Left lung (tissue), 14 donors: ENCODE data around the gene CMTR1. TPM values are rescaled to one million over a fixed set of nuclear protein-coding genes. Genes with fewer than 3 reads are reported as not detected.

Experiments used
- ATAC-seq: fragments of 200-7000 bp; cut with Tn5 transposase; one replicate; pipeline ENCODE4 v1.9.1; 2020; ENCODE audit warnings: moderate library complexity
- DNase-seq, 4 donors: peaks; one replicate each; pipeline ENCODE4 v3.0.0-alpha.2; 2013 to 2020
- H3K27ac ChIP-seq, 2 donors: fragments of 200-600 bp; sonication (generic) in 1 of 2; one replicate each; pipeline versions ENCODE4 v1.5.0 to v1.8.0; 2020 to 2021
- H3K27me3 ChIP-seq, 2 donors: fragments of 200-600 bp; sonication (generic) in 1 of 2; one replicate each; pipeline versions ENCODE4 v1.5.0 to v1.8.0; 2020 to 2021
- H3K36me3 ChIP-seq, 2 donors: fragments of 200-600 bp; sonication (generic) in 1 of 2; one replicate each; pipeline versions ENCODE4 v1.5.0 to v1.8.0; 2020 to 2021
- H3K4me1 ChIP-seq, 2 donors: fragments of 200-600 bp; one replicate each; pipeline ENCODE4 v1.8.0; 2021
- H3K4me3 ChIP-seq, 2 donors: fragments of 200-600 bp; sonication (generic) in 1 of 2; one replicate each; pipeline versions ENCODE4 v1.5.0 to v1.8.0; 2020 to 2021; ENCODE audit warnings: mild to moderate bottlenecking in 1 of 2
- H3K9me3 ChIP-seq, 2 donors: fragments of 200-600 bp; sonication (generic) in 1 of 2; one replicate each; pipeline versions ENCODE4 v1.5.0 to v1.8.0; 2020 to 2021
- intact Hi-C, 2 donors: fragments of 100-400 bp; cut with DNase I; formaldehyde crosslinking; loops; one replicate each; pipeline versions ENCODE4 v1.11.2 to v1.14.2; 2022
- long read RNA-seq, 12 donors: library from polyadenylated mRNA in 2 of 12; unstranded in 2 of 12; transcript quantifications; one replicate each; pipeline ENCODE4 v2.0.0 and lab custom pipeline, GENCODE V29; 2019 to 2026
- polyA plus RNA-seq, 6 donors: library from polyadenylated mRNA; unstranded; fragments of 120-200 nt; gene quantifications; one replicate each; pipeline ENCODE4 v1.2.1, GENCODE V29; 2013; ENCODE audit not compliant: insufficient read length in 6 of 6
- total RNA-seq, 2 donors: library from RNA; stranded (reverse); fragmentation: NEBNext Ultra II Directional; extraction: Animal tissue kit (Norgen Biotek cat#: 25700); gene quantifications; one replicate each; pipeline ENCODE4 v1.2.1, GENCODE V29; 2021
- TF ChIP-seq, protein P1 (sequence below), 2 donors: fragments of 200-600 bp; sonication (generic) in 1 of 2; IDR thresholded peaks; one replicate each; pipeline versions ENCODE4 v1.5.0 to v1.8.0; 2021; ENCODE audit warnings: antibody characterized with exemption in 2 of 2
- donor health status: DM: no; HTN: yes; CAD: no.
- donor health status: DM: no; HTN: no; CAD: no.

The CMTR1 gene, protein sequence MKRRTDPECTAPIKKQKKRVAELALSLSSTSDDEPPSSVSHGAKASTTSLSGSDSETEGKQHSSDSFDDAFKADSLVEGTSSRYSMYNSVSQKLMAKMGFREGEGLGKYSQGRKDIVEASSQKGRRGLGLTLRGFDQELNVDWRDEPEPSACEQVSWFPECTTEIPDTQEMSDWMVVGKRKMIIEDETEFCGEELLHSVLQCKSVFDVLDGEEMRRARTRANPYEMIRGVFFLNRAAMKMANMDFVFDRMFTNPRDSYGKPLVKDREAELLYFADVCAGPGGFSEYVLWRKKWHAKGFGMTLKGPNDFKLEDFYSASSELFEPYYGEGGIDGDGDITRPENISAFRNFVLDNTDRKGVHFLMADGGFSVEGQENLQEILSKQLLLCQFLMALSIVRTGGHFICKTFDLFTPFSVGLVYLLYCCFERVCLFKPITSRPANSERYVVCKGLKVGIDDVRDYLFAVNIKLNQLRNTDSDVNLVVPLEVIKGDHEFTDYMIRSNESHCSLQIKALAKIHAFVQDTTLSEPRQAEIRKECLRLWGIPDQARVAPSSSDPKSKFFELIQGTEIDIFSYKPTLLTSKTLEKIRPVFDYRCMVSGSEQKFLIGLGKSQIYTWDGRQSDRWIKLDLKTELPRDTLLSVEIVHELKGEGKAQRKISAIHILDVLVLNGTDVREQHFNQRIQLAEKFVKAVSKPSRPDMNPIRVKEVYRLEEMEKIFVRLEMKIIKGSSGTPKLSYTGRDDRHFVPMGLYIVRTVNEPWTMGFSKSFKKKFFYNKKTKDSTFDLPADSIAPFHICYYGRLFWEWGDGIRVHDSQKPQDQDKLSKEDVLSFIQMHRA
- 10 to 100 TPM; 36.1 to 36.7 TPM for total RNA-seq
- 10 to 100 TPM; 50.4 to 54.4 (median 51.5) TPM for polyA plus RNA-seq
- long read RNA-seq, donor 1, full-length matches to known transcripts: 4 of 108 reads
- long read RNA-seq, donor 1, partial matches to known transcripts: 104 of 108 reads
- long read RNA-seq, donor 1, other reads (novel, unspliced or antisense): 0 of 108 reads
- long read RNA-seq, donor 2, full-length matches to known transcripts: 5 of 5 reads
- long read RNA-seq, donor 2, partial matches to known transcripts: 0 of 5 reads
- long read RNA-seq, donor 2, other reads (novel, unspliced or antisense): 0 of 5 reads
- long read RNA-seq, donor 3, full-length matches to known transcripts: 2 of 2 reads
- long read RNA-seq, donor 3, partial matches to known transcripts: 0 of 2 reads
- long read RNA-seq, donor 3, other reads (novel, unspliced or antisense): 0 of 2 reads
- long read RNA-seq, donor 4, partial matches to known transcripts: 1 of 1 reads
- long read RNA-seq, donor 4, other reads (novel, unspliced or antisense): 0 of 1 reads
- long read RNA-seq, donor 5, full-length matches to known transcripts: 2 of 2 reads
- long read RNA-seq, donor 5, partial matches to known transcripts: 0 of 2 reads
- long read RNA-seq, donor 5, other reads (novel, unspliced or antisense): 0 of 2 reads
- long read RNA-seq, donor 6, full-length matches to known transcripts: 4 of 4 reads
- long read RNA-seq, donor 6, partial matches to known transcripts: 0 of 4 reads
- long read RNA-seq, donor 6, other reads (novel, unspliced or antisense): 0 of 4 reads
- long read RNA-seq, donor 7: 0 reads
- long read RNA-seq, donor 8, full-length matches to known transcripts: 2 of 2 reads
- long read RNA-seq, donor 8, partial matches to known transcripts: 0 of 2 reads
- long read RNA-seq, donor 8, other reads (novel, unspliced or antisense): 0 of 2 reads
- long read RNA-seq, donor 9: 0 reads
- long read RNA-seq, donor 10, partial matches to known transcripts: 2 of 2 reads
- long read RNA-seq, donor 10, other reads (novel, unspliced or antisense): 0 of 2 reads
- long read RNA-seq, donor 11, full-length matches to known transcripts: 4 of 150 reads
- long read RNA-seq, donor 11, partial matches to known transcripts: 36 of 150 reads
- long read RNA-seq, donor 11, other reads (novel, unspliced or antisense): 110 of 150 reads
- long read RNA-seq, donor 12: 0 reads

DNA sequence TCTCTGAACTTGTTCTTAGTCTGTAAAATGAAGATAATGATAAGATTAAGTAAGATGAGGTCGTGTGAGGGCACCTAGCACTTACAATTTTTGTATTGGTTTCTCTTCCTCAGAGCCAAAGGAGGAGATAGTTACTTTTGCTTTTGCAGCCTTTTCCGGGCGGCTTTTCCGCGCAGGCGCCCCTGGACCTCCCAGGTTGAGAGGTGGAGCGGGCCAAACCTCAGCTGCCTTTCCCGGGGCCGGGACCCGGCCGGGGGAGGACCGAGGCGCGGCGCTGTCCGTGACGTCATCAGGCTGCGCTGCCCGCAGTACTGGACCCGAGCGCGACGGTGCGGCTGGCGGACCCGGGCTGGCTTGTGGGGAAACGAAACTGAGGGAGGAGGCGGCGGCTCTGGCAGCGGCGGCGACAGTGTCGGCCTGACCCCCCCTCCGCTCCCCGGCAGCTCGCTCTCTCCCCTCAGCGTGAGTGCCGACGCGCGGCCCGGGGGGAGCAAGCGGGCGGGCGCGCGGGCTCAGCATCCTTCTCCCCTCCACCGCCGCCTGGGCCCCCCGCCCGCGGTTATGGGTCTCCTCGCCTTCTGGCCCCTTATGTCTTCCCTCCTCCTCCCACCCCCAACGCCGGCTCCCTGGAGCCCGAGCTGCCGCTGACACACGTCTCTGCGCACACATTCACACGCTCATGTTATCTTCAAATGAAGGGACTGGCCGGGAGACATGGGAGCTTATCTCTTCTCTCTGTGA, at the start of gene CMTR1:
Gene CMTR1, plus strand, starts transcription at position 306 of the 741 bp plus-strand sequence. CDS start 2,409 bp downstream, outside the sequence.
- Histone ChIP-seq H3K9me3 (no peaks in the 10 kb centered on the region), H3K27ac (peak within 1 kb of the TSS; percentile 87 to 95), H3K4me3 (peak within 1 kb of the TSS; percentile 94 to 99), H3K36me3 (peaks cover 0 to 27% of the 10 kb centered on the region in 2 donors), H3K27me3 (no peaks in the 10 kb centered on the region), H3K4me1 (peaks cover 7 to 27% of the 10 kb centered on the region in 2 donors)
- TF ChIP-seq, protein P1, sequence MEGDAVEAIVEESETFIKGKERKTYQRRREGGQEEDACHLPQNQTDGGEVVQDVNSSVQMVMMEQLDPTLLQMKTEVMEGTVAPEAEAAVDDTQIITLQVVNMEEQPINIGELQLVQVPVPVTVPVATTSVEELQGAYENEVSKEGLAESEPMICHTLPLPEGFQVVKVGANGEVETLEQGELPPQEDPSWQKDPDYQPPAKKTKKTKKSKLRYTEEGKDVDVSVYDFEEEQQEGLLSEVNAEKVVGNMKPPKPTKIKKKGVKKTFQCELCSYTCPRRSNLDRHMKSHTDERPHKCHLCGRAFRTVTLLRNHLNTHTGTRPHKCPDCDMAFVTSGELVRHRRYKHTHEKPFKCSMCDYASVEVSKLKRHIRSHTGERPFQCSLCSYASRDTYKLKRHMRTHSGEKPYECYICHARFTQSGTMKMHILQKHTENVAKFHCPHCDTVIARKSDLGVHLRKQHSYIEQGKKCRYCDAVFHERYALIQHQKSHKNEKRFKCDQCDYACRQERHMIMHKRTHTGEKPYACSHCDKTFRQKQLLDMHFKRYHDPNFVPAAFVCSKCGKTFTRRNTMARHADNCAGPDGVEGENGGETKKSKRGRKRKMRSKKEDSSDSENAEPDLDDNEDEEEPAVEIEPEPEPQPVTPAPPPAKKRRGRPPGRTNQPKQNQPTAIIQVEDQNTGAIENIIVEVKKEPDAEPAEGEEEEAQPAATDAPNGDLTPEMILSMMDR (IDR thresholded peaks at IDR 0.05): no peak
- intact Hi-C loops: no loop called here
- DNase-seq (peak; percentile 89 to 100 (median 95)), ATAC-seq (peak; percentile 99)

DNA sequence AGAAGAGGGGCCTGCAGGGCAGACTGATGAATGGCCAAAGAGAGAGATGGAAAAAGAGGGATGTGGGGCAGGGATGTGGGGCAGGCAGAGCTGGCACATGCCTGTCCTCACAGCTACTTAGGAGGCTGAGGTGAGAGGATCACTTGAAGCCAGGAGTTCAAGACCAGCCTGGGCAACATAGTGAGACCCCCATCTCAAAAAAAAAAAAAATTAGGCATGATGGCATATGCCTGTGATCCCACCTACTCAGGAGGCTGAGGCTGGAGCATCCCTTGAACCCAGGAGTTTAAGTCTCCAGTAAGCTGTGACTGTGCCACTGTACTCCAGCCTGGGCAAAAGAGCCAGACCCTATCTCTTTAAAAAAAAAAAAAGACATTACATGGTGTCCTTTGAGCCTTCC, 44.4 kb upstream of the CMTR1 start:
- peaks cover 0 to 76% of the 10 kb centered on the region in 2 donors for H3K36me3 ChIP-seq

DNA sequence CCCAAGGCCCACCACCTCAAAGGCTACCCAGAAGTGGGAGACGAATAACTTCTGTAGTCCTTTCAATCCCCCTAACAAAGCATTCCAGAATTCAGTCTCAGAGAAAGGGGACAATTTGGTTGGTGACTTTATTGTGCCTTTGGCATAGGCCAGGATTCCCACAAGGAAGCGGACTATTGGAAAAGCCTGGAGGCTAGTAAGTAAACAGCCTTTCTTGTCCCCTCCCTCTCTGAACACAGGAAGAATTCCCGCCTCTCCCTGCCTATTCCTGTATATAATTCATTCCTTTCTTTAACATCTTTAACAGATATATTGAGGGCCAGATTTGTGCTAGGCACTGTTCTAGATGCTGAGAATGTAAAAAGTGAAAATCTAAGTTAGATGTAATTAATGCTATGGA, 43.2 kb upstream of the CMTR1 start:
- Histone ChIP-seq H3K27ac (no peak overlapping the region), H3K4me3 (no peak overlapping the region), H3K36me3 (peaks cover 0 to 66% of the 10 kb centered on the region in 2 donors), H3K4me1 (no peaks in the 10 kb centered on the region), H3K27me3 (no peaks in the 10 kb centered on the region), H3K9me3 (no peaks in the 10 kb centered on the region)
- ATAC-seq: no peak
- intact Hi-C loops: no loop called here
- no peak for DNase-seq
- TF ChIP-seq, protein P1 (IDR thresholded peaks at IDR 0.05): no peak

More for the DNA sequence above, 44.4 kb upstream of the CMTR1 start:
- Histone ChIP-seq H3K9me3 (no peaks in the 10 kb centered on the region), H3K4me1 (no peaks in the 10 kb centered on the region), H3K27me3 (no peaks in the 10 kb centered on the region), H3K27ac (no peak overlapping the region), H3K4me3 (no peak overlapping the region)
- DNase-seq (no peak), ATAC-seq (no peak)
- intact Hi-C loops: no loop called here
- TF ChIP-seq, protein P1 (IDR thresholded peaks at IDR 0.05): no peak

DNA sequence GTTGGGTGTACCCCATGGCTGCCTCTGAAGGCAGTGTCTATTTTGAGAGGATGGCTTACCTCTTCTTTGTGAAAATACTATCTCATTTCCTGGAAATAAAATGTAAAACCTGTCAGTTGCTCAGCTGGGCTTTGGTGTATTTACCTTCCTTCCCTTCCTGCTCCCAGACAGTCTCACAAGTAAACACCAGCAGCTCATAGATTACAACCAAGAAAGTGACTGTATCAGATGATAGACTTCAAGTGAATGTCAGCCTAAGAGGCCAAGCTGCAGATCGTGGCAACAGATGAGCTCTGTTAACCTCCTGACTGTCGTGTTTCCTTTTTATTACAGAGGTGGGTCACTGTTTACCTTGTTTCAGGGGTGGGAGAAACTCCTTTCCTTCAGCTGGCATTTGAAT, 41.9 kb upstream of the CMTR1 start:
- ATAC-seq: no peak
- Histone ChIP-seq H3K4me3 (no peak overlapping the region), H3K27ac (no peak overlapping the region), H3K36me3 (peaks cover 0 to 58% of the 10 kb centered on the region in 2 donors), H3K27me3 (no peaks in the 10 kb centered on the region), H3K4me1 (no peaks in the 10 kb centered on the region), H3K9me3 (no peaks in the 10 kb centered on the region)
- TF ChIP-seq, protein P1 (IDR thresholded peaks at IDR 0.05): no peak
- no peak for DNase-seq
- intact Hi-C loops: no loop called here
